NCI-H2196 (cell line): ENCODE measurements around the gene COL23A1.
"Not testable (repeated sequence)": the region's sequence is repeated elsewhere in the genome, so short reads cannot be mapped to it uniquely, and the experiment has no call there.

Experiments used
- DNase-seq: peaks from one replicate; lab custom pipeline; 2025; ENCODE audit not compliant: unreplicated experiment; lab: John Stamatoyannopoulos, UW

The COL23A1 gene

DNA sequence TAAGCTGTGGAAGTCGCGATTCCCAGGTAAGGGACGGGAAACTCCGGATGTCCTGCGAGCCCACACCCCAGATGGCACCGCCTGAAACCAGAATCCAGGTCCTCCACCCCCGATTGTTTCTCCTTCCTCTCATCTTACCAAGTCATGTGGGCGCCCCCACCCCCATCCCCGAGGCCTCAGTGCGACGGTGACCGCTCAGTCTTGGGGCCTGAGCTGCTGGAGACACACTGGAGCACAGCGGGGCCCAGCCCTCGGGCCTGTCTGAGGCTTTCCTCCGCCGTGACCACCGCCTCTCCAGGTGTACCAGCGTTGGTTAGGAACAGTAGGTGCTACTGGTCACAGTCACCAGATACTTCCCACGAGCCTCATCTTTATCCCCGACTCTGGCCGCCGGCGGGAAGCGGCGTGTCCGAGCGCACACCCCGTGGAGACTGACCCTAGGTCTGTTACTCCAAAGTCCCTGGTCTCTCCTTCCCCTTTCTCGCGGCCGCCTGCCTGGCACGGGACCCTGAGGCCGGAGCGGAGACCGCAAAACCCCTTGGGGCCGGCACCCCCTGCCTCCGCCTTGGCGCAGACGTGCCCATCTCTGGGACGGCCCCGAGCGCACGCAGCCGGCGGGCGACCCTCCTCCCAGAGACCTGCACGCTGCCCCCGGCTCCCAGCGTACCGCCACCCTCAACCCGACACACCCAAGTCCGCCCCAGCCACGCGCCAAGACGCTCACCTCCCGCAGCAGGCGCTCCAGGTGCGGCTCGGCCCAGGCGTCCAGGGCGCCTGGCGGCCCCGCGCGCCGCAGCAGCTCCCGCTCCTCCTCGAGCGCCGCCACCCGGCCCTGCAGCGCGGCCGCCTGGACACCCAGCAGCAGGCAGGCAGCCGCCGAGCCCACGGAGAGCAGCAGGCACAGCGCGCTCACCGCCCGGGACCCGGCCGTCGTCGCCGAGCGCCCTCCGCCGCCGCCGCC lies 733 bp downstream of the COL23A1 start:
- DNase-seq, result no peak

DNA sequence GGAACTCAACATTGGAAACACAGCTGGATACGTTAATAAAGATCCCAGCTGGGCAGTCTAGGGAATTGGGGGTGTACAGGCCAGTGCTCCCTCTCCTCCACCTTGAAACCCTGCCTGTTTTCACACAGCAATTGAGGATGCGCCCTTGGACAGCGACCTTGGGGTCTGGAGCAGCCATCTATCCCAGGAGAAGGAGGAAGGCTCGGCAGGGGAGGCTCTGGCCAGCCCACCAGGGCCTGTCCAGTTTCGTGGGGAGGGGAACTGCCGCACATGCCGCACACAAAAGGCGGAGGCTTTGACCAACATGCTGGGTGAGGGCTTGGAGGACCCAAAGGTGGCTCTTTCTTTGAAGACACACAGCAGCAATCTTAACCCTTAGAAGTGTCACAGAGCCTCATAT lies 1.4 kb downstream of the COL23A1 start:
- no peak for DNase-seq

DNA sequence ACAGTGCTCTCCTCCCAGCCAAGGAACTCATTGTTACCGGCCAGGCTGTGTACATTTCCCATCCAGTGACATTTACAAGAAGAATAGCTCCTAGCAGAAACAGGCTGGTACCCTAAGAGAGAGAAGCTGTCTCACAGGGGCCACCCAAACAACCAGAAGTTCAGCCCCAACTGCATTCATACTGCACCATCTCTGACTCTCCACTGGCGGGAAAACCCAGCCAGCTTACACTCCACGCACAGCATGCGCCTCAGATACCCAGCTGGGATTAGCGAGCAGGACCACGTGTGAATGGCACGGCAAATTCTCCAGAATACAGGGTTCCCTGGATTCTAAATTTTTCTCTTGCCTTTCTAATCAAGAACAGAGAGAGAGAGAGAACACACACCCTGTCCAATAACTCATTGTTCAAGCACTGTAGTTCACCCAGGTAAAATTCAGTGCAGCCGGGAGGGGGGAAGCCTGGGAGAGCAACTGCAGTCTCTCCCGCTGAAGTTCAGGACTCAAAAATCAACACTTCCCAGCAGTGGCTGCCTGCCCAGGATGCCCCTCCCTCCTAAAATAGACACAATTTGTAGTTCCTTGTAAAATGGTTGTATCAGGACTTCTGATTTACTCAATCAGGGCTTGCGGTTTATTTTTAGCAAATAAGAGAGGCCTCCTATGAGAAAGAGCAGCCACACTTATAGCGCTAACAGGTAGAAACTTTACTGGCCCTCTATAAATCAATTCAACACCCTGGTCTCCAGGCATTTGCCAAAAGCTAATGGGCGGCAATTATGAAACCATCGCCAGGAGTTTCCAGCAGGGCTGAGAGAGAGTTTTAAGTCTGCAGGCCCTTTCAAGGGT lies 2.2 kb downstream of the COL23A1 start:
- no peak for DNase-seq

DNA sequence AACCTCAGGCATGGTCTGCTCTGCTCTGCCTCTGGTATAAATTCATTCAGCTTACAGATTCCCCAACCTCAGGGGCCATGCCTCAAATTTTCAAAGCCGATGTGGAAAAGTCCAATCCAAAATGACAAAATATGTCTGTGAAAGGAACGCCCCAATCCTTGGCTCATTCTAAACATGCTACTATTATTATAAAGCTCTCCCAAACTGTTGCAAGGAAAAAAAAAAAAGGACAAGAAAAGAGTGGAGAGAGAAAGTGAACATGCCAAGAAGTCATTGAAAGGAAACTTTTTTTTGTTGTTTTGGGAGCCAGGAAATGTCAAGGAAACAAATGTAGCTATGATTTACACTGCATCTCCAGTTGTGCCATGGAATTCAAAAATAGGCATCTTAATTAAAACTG lies 3.8 kb downstream of the COL23A1 start:
- no peak for DNase-seq

DNA sequence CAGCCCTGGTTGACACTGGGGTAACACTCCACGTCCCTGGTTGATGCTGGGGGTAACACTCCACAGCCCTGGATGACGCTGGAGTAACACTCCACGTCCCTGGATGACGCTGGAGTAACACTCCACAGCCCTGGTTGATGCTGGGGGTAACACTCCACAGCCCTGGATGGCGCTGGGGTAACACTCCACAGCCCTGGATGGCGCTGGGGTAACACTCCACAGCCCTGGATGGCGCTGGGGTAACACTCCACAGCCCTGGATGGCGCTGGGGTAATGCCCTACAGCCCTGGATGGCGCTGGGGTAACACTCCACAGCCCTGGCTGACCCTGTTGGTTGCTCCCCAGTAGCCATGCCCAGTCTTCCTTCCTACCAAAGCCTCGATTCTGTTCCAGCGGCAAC lies 4.8 kb downstream of the COL23A1 start:
- not testable (repeated sequence) for DNase-seq

DNA sequence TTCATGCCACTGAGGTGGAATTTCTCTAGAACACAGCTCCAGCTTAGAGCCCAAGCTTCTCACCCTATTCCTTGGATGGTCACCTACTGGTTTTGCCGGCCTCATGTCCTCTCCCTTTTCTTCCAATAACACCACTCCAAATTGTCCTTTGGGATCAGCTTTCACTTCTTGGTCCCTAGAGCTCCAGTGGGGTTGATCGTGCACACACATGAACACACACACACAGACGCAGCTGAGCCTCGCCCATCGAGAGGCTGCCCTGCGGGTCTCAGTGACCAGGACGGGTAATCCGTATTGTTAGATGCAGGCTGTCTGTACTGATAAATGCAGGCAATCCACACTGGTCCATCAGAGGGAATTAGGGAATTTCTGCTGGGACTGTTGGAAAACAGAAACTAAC lies 6.9 kb downstream of the COL23A1 start:
- no peak for DNase-seq

GRCh38 chr5:178582291-178582690 lies 7.9 kb downstream of the COL23A1 start:
- DNase-seq, result no peak

GRCh38 chr5:178581621-178582020 lies 8.6 kb downstream of the COL23A1 start:
- no peak for DNase-seq

DNA sequence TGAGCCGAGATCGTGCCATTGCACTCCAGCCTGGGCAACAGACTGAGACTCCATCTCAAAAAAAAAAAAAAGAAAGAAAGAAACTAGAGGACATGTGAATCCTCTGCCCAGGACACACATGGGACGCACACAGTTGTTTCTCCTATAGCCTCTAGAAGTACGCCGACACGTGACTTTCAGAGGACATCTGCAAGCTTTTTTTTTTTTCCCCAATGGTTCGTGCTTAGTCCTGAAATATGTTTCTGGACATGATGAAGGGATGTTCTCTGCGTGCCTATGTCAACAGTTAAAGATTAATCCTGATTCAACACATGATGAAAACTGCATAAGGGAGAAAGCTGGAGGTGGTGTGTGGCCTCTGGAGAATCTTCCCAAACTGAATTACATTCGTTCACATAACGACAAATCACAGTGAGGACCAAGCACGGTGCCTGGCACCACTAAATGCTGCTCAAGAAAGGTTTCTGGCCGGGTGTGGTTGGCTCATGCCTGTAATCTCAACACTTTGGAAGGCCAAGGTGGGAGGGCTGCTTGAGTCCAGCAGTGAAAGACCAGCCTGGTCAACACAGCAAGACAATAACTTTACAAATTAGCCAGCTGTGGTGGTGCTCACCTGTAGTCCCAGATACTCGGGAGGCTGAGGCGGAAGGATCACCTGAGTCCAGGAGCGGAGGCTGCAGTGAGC lies 9.8 kb downstream of the COL23A1 start:
- DNase-seq, result no peak

DNA sequence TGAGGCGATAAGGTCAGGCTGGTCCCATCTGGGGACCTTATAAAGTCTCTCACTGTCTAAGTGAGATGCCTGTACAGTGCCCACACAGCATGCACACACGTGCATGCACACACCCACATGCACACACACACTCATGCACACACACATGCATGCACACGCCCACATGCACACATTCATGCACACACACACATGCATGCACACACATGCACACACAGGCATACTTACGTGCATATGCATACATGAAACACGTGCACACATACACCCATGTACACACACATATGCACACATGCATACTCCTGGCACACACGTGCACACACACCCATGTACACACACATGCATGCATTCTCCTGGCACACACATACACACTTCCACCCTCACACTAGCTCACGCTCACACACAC lies 12.2 kb downstream of the COL23A1 start:
- DNase-seq, result no peak

- no peak for DNase-seq
Observed at GRCh38 chr5:178577376-178577839, 12.8 kb downstream of the COL23A1 start.

DNA sequence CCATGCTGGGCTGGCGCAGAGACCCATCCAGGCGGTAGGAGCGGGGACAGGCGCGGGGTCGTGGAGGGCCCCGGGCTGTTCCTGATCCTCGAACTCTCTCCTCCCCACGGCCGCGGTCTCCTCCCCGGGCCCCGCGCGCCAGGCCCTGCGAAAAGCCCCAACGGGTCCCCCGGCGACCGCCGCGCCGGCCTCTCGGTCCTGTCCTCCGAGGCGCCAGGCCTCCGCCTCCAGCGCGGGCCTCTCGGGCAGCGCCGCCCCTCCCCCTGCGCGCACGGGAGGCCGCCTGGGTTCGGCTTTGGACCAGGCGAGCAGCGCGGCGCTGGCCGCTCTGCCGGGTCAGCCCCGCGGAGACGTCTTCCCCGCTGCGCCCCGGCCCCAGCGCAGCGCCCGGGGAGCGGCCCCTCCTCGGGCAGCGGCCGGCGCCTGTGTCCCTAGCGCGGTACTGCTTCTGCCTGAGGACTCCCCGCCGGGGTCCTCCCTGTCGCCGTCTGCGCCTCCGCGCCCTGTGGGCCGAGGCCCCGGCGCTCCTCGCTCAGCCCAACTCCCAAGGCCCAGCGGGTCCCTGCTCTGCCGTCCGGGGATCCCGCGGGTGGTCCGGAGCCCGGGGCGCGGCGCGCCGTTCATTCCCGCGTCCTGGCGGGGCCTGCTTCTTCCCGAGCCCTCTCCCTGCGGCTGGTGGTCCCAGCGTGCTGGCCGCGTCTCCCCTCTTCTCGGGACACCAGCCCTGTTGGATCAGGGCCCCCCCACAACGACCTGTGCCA lies 13.4 kb downstream of the COL23A1 start:
- no peak for DNase-seq

DNA sequence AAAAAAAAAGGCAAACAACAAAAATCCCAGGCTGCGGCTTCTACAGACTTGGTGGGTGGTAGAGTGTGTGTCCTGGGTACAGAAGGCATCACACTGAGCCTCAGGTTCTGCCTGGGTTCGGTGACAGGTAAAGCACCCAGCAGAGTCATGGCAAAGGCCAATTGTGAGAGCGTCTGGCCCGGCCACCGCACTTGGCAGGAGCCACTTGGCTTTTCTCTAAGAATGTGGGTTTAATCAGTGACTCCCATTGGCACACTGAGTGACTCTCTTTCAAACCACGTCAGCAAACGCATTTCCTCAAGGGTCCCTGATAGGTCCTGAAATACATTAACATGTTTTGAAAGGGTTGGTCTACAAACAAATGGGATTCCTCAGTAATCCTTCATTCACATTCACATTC lies 17.0 kb downstream of the COL23A1 start:
- DNase-seq, result no peak

DNA sequence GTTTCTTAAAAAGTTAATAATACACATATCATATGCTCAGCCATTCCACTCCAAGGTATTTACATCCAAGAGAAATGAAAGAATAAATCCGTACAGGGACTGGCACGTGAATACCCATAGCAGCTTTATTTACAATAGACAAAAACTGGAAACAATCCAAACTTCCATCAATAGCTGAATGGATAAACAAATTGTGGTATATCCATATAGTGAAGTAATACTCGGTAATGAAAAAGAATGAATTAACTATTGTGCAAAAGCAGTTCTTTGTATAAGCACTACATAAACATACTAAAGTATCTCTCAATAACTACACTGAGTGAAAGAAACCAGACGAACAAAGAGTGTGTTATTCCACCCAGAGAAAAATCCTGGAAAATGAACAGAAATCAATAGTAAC lies 17.6 kb downstream of the COL23A1 start:
- no peak for DNase-seq

DNA sequence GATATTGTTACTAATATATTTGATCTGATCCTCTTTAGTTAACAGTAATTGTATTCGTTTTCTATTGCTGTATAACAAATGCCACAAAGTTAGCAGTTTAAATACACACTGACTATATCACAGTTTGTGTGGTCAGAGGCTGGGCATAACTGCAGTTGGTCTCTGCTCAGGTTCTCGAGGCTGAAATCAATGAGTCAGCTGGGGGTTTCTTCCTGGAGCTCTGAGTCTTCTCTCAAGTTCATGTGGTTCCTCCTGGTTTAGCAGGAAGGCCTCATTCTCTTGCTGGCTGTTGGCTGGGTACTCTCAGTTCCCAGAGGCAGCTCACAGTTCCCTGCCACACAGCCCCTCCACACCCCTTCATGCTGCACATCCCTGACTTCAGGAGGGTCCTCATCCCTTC lies 20.7 kb downstream of the COL23A1 start:
- DNase-seq, result no peak

- no peak for DNase-seq
Observed at GRCh38 chr5:178564811-178565550, 25.2 kb downstream of the COL23A1 start.

- no peak for DNase-seq
Observed at GRCh38 chr5:178564397-178564796, 25.8 kb downstream of the COL23A1 start.

- DNase-seq, result no peak
Observed at GRCh38 chr5:178563621-178564020, 26.6 kb downstream of the COL23A1 start.

- no peak for DNase-seq
Observed at GRCh38 chr5:178561746-178562264, 28.4 kb downstream of the COL23A1 start.

DNA sequence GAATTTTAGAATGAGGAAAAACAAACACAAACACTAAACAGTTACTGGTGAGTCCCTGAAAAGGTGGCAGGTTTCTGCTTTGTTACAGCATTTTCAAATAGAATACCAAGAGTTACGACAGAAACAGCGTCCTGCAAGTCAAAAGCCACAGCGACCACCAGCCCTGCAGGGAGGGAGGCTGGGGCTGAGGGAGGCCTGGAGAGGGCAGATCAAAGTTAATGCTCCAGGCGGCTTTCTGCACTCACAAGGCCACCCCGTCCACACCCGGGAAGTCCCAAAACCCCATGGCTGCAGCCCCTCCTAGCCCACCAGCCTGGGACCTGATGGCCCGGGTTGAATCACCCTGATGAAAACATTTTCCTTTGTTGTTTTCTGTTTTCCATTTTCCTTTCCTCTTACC lies 29.3 kb downstream of the COL23A1 start:
- no peak for DNase-seq
